ENCODE measurements around the gene KLF3.
A peak's percentile ranks its signal among the peaks of the same experiment; 100 is the strongest.
"Not testable (repeated sequence)": the region's sequence is repeated elsewhere in the genome, so short reads cannot be mapped to it uniquely, and the experiment has no call there.

KLF3 gene

DNA sequence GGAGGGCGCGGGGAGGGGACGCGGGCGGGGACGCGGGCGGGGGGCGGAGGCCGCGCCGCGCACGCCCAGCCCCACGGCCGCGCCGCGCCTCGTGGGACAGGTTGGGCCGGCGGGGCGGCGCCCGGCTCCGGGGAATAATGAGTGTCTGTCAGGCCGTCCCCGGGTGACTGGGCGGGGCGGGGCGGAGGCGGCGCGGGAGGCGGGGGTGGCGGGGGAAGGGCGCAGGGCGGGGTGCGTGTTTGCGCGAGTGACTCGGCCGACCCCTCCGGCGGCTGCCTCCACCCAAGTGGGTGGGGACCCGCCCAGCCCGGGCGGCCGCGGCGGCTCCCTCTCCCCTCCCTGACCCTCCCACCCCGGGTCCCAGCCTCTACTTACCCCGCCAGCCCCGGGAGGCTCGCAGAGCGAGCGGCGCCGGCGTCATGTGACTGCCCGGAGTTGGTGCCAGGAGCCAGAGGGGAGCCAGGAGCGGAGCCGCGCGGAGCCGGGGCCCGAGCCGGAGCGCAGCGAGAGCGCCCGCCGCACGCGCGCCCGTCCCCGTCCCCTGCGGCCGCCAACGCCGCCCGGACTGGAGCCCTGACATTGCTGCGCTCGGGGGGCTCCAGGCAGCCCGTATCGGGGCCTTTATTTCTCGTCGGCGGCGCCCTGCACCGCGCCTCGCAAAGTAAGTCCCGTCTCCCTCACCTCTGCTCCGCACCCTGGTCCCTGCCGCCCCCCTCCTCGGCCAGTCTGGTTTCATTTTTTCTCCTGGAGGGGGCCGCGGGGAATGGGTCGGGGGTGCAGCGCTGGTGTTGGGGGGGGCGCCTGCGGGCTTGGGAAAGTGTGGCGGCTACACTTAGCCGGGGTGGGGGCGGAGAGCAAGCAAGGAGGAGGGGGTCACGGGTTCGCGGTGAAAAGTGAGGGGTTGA is at the start of gene KLF3:
TSS of gene KLF3 (plus strand) at position 399 of the 905 bp plus-strand sequence. CDS start 16,427 bp downstream, outside the sequence.
- peak; percentile 52 for DNase-seq

DNA sequence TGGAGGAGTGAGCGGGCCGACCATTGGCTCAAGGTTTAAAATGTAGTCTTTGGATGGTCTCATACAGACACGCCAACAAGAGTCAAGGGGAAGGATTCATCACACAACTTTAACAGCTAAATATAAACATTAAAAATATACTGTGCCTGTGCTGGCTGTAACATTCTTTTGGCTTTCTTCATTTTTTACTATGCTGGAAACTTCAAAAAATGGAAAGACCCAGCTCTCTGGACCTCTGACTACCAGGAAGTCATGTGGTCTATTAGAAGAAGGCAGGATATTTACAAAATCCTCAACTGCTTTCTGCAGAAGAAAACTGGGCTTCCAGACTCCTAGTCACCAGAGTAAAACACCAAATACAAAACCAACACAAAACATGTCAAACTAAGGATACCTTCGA is 49.8 kb upstream of the KLF3 start:
- DNase-seq, result no peak

DNA sequence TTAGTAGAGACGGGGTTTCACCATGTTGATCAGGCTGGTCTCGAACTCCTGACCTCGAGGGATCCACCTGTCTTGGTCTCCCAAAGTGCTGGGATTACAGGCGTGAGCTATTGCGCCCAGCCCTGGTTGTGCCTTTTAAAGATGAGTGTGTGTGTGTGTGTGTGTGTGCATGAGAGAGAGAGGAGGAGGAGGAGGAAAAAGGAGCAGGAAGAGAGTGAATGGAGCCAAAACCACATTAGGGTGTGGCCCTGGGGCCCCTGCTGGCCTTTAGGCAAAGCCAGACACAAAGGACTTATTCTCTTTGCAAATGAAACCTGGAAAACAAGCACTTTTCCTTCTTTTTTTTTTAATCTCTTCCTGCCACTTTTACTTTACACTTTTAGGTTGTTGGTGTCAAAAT is 48.2 kb upstream of the KLF3 start:
- no peak for DNase-seq

DNA sequence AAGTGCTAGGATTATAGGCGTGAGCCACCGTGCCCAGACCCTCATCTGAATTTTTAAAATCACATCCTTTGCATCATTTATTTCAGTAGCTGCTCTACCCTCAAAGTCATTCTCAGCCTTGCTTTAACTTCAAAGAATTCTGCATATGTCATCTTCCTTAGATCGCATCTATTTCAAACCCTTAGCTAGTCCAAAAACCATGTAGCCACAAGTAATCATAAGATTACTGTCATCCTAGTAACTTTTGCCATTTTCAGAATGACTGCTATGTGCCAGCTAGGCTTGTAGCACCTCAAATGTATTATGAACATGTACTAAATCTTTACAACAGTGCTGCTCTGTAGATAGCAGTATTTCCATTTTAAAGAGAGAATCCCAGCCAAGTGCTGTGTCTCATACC is 45.5 kb upstream of the KLF3 start:
- DNase-seq, result no peak

DNA sequence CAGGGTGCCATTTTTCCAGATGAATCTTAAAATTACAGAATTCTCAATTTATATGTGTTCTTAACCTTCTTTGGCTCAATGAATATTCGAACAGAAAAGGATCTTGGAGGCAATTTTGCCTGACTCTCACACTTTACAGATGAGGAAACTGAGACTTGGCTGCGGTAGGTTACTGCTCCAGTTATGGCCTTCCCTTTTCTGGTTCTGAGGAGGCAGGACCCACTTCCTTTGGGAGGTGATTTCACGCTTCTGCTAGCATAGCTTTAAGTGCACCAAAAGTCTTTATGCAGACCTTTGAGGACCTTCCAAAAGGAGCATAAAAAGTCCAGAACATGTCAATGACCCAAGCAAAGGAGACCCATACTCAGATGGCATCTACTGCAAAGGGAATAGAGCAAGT is 44.7 kb upstream of the KLF3 start:
- DNase-seq, result no peak

DNA sequence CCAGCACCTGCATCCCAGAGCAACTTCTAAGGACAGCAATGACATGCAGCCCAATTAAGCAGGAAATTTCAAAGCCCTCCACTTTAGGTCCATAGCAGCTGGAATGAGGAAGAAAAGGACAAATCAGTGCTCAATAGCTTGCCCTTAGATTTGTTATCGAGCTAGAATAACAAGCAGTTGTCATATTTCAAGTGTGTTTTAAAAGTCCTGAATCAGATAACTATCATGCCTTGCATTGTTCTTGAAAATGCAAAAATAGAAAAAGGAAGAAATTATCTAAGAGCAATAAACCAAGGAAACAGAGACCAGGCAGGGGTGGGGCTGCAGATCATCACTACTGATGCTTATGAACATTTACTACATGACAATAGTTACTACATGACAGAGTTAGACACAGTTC is 43.9 kb upstream of the KLF3 start:
- DNase-seq, result no peak

DNA sequence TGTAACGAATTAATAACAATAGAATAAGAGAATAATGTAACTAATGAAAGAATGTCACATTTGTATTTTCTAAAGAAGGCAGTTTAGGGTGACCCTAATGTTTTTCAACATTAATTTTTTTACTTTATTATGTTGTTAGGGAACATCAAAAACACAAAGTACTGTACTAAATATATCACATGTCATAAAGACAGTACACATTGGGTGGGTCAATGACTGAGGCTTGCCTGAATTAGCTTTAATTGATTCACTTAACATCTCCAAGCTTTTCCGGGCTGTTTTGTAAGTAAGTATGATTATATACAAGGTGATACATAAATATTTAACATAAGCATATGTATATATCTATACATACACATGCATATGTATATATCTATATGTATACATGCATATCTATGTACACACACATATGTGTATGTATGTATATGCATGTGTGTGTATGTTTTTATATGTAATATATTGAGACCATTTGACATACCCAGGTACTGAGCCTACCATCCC is 43.4 kb upstream of the KLF3 start:
- no peak for DNase-seq

DNA sequence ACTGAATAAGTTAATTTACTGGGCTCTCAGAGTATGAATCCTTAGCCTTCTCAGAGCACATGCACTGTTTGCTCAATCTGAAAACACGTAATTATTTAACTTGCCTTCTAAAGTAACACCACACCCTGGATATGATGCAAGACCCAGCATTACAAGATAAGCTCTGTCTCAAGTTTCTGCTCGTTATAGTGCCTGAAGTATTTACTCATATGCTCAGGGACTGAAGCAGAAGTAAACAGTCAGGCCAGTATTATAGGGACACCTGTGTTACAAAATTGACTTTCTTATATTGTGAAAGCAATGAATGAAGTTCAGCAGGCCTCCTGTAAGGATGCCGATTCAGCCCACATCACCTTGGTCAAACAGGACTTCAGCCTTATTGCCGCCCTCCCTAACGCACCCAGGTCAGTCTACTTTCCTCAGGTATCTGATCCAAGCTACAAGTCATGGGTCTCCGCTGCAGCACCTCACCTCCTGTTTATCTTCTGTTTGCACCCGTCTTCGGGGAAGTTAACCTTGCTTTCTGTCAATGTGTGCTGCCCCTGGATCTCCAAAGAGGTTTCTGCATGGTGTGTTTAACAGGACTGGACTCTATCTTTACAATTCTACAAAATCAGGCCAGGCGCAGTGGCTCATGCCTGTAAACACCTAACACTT is 42.8 kb upstream of the KLF3 start:
- peak; percentile 64 for DNase-seq

DNA sequence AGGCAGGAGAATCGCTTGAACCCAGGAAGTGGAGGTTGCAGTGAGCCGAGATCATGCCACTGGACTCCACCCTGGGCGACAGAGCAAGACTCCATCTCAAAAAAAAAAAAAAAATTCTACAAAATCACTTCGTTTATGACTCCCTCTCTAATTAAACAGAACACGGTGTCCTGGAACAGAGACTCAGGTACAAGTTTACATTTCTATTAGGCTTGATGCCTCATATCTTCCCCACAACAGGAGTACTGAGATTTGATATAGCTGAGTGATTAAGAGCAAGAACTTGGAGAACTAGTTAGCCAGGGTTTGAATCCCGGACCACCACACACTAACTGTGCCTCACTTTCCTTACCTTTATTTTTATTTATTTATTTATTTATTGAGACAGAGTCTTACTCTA is 42.2 kb upstream of the KLF3 start:
- DNase-seq, result no peak

DNA sequence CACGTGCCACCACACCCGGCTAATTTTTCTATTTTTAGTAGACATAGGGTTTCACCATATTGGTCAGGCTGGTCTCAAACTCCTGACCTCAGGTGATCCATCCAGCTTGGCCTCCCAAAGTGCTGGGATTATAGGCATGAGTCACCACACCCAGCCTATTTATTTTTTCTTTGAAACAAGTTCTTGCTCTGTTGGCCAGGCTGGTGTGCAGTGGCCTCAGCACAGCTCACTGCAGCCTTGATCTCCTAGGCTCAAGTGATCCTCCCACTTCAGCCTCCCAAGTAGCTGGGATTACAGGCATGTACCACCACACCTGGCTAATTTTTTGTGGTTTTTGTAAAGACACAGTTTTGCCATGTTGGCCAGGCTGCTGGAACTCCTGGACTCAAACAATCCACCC is 41.7 kb upstream of the KLF3 start:
- DNase-seq, result not testable (repeated sequence)

DNA sequence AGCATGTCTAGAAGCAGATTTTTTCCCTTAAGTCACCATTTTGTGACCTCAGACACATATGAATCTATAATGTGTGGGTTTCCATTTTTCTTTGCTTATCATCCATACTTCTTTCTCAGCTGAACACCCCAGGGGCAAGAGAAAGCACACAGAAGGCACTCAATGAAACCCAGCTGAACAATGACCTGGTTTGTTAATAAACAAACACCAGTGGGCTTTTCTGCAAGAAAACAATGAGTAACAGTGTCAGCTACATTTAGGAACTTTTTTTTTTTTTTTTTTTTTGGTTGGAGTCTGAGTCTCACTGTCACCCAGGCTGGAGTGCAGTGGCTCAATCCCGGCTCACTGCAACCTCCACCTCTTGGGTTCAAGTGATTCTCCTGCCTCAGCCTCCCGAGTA is 40.7 kb upstream of the KLF3 start:
- DNase-seq, result no peak

DNA sequence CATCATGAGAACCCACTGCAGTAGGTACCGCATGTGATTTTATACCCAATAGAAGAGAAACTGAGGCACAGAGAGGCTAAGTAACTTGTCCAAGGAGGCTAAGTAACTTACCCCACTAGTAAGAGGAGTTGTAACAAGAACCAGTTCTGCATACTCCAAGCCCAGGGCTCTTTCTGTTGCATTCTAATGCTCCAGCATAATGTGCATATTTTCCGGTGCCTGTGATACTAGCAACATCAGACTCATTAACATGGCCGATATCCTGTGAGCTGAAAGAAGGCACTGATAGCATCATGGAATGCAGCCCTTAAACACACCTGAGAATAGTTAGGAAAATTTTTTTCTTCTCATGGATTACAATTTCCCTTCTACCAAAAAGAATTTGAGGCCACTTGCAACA is 39.7 kb upstream of the KLF3 start:
- DNase-seq, result no peak

DNA sequence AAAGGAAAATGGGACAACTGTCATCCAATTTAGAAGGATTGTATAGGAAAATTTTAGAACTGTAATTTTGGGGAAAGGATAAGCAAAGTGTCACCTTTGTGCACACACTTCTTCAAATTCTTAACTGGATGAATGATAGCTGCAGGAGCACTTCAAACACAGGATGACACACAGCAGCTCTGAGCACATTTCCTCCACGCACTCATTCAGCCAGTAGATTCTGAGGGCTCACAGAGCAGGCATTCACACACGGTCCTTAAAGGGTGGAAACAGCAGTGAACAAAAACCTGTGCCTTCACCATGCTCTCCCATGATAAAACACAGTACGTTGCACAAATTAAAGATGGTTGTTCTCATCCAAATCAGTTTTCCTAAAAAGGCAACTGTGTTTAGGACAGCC is 38.5 kb upstream of the KLF3 start:
- no peak for DNase-seq

DNA sequence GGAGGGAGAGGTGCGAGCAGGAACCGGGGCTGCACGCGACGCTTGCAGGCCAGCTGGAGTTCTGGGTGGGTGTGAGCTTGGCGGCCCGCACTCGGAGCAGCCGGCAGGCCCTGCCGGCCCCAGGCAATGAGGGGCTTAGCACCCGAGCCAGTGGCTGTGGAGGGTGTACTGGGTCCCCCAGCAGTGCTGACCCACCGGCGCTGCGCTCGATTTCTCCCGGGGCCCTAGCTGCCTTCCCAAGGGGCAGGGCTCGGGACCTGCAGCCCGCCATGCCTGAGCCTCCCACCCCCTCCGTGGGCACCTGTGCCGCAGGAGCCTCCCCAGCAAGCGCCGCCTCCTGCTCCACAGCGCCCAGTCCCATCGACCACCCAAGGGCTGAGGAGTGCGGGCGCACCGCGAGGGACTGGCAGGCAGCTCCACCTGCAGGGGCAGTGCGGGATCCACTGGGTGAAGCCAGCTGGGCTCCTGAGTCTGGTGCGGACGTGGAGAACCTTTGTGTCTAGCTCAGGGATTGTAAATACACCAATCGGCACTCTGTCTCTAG is 37.0 kb upstream of the KLF3 start:
- DNase-seq, result not testable (repeated sequence)

DNA sequence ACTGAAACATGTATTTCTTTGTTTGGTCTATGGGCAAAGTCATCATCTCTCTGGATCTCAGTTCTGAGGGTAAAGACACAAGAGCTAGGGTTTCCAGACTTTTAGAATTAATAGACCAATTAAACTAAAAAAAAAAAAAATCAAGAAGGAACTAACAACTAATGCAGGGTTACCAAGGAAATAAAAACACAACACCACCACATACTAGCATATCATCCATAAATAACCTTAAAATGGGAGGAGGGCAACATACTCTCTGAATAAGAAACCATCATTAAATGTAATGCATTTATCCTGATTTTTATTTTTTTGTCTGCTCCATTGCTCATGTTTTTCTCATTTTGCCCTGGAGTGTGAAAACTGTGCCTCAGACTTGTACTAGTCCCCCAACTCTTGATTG is 33.5 kb upstream of the KLF3 start:
- DNase-seq, result no peak

DNA sequence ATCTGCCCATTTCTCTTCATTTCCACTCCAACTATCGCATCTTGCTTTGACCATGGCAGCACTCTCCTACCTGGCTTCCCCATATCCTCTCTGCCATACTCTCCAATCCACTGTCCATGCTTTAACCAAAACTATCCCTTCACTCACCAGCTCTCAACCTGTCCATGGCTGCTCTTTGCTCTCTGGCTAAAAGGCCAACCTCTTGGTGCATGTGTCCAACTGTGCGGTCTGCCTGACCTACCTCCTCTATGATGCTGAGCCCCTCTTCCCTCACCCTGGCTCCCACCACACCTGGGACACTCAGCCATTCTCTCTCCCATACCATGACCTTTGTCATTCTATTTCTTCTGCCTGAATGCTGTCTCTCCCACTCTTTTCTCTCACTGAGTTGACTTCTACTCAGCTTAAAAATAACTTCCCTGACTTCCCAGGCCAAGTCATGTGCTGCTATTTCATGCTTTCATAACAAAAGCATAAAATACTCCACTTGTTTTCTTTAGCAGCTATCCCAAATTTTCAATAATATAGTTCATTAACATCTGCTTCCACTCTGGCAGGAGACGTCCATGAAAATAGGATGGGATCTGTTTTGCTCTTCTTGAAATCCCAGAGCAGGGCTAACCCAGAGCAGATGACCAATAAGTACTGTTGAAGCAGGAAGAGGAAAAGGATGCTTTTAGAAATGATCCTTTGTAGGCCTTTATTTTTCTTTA is 29.8 kb upstream of the KLF3 start:
- DNase-seq, result no peak

DNA sequence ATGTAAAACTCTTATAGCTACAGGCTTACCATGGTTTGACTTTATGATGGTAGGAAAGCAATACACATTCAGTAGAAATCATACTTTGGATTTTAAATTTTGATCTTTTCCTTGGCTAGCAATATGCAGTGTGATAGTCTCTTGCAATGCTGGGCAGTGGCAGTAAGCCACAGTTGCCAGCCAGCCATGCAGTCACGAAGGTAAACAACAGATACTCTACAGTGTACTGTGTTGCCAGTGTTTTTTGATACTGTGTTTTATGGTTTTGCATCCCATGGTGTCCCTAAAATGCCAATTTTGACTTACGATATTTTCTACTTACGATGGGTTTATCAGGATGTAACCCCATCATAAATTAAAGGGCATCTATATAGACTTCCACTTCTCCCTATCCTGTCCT is 24.8 kb upstream of the KLF3 start:
- DNase-seq, result no peak

DNA sequence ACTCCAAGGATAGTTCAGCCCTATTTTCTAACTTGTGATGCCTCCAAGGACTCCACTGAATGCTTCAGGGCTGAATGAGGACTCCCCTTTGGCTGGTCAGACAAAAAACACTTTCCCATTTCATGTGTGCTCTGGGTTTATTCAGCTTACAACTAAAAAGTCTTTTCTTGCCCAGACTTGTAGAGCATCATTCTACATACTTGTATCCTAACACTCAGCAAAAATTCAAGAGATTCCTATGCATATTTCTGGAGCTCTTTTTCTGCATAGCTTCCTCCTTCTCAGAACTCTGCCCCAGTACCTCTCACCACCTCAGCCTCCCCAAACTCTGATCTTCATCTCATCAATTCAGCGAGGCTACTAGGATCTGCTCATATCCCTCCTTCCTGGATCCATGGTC is 22.2 kb upstream of the KLF3 start:
- no peak for DNase-seq

DNA sequence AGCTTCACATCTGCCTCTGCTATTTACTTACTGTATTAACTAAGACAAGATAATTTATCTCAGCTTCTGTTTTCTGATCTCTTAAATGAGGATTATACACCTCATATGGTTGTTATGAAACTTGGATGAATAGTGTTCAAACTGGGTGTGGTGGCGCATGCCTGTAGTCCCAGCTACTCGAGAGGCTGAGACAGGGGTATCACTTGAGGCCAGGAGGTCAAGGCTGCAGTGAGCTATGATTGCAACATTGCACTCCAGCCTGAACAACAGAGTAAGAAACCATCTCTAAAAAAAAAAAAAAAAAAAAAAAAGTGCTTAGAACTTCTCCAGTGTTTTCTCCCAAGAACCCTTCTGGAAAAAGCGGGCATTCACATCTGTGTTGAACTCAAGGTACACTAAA is 19.8 kb upstream of the KLF3 start:
- no peak for DNase-seq

DNA sequence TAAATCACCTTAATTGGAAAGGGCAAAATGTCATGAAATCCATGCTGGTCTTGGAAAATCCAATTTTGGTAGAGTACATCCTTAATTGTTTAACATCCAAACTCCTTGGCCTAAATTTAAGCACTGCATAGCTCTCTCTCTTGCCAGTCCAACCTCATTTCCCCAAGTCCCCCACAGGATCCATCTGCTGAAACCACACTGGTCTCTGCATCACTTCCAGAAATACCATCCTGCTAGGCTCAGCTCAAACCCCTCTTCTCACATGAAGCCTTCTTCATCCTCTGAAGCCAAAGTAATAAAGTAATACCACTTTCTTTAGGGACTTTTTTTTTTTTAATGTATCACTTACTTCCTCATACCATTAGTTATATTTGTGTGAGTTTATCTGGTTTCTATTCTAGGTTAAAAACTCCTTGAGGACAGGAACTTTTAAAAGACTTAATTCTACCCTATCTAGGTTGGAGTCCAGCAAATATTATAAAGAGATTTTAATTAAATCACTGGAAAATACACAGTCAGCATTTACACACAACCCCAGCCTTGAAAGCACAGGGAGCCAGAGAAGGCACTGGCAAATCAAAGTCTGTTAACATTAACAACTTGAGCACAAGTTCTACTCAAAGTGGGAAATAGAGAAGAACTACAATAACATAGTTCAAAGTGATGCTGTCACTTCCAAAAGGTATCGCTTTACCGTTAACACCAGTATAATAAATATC is 16.7 kb upstream of the KLF3 start:
- DNase-seq, result no peak

DNA sequence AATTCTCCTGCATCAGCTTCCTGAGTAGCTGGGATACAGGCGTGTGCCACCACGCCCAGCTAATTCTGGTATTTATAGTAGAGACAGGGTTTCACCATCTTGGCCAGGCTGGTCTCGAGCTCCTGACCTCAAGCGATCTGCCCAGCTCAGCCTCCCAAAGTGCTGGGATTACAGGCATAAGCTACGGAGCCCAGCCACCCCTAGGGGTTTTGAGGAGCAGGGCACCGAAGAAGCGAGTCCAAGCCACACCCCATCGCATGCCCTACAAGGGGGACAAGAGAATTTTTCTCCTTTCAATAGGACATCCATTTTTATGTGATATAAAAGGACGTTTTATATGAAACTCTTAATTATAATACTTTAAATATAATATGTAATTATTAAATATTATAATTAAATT is 13.9 kb upstream of the KLF3 start:
- DNase-seq, result no peak

DNA sequence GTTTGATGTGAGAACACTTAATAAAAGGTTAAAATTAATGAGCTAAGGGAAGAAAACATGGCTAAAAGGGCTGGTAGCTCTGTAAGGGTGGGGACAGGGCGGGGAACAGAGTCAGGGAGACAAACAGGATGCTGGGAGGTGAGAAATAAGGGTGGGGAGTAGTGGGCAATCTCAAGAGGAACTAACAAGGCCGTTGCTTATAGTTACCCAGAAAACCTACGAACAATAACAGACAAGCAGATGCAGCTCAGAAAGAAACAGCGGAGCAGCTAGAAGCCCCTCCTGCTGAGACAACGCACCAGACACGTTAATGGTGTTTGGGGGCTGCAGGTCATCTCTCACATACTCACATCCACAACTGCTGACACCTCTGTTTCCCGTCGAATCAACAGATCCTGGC is 9.7 kb upstream of the KLF3 start:
- DNase-seq, result no peak

DNA sequence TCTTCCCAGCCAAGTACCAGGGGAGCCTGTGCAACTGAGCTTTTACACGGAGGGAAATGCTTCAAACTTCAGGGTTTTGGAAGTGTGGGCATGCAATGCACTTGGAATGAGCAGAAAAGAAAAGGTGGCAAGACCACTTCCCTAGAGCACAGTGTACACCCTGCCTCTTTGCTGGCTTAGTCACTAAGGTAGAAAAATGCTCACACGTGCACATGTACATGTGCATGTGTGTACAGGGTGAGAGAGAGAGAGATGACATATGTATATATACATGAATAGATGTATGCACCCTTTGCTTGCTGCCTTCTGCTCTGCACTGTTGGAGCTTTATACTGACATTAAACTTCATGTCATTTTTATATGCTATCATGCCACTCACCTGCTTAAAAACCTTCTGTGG is 7.9 kb upstream of the KLF3 start:
- no peak for DNase-seq

All from NCI-H2029 treated with DMSO at 0.1 percent for 48 hours (cell line).